Measurements from ENCODE around the gene NDRG2. TPM values are rescaled to one million over a fixed set of nuclear protein-coding genes. Genes with fewer than 3 reads are reported as not detected.
A peak's percentile ranks its signal among the peaks of the same experiment; 100 is the strongest.
"Not testable (repeated sequence)": the region's sequence is repeated elsewhere in the genome, so short reads cannot be mapped to it uniquely, and the experiment has no call there.

The NDRG2 gene
- total and polyA plus RNA-seq, 2 donors = 84.5 to 272 TPM

DNA sequence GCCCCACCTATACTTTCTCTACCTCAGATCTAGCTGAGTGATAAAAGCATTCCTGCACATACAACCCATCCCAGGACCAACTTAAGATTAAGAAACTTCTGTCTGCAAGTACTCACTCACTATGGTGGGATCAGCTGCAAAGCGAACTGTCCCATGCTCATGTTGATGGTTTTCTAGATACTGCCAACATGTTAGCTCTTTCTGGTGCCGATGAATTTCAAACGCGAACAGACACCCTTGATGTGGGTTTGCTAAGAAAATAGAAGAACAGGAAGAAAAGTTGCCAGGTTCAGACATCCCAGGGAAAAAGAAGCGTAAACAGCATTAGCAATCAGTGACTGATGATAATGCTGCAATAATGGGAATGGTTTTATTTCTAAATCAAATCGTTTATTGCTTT is 27.3 kb downstream of the NDRG2 start:
- no peak overlapping the region for H3K27ac ChIP-seq (ENCODE audit: low read depth)
- peaks cover 6% of the 10 kb centered on the region for H3K36me3 ChIP-seq (ENCODE audit: insufficient read depth)
- H3K4me1 ChIP-seq (ENCODE audit: insufficient read depth) = no peaks in the 10 kb centered on the region
- no peak overlapping the region for H3K4me3 ChIP-seq (ENCODE audit: low read depth, low read length)
- WGBS = 66% methylated on average over 6 of the region's 6 CpGs
- no peak for DNase-seq (ENCODE audit: extremely low spot score)

DNA sequence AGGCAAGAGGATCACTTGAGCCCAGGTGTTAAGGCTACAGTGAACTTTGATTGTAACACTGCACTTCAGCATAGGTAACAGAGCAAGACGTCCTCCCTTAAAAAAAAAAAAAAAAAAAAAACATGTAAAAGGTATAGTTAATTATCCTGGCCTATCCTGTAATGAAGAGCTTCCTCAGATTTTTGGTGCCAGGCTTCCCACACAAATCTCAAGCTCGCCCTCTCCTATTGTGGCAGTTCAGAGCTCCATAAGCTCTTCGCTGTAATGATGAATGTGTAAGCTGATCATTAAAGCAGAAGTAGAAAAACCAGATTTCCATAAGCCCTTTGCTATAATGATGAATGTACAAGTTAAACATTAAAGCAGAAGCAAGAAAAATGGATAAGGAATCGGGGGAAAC is 27.7 kb downstream of the NDRG2 start:
- Histone ChIP-seq H3K36me3 (ENCODE audit: insufficient read depth) (peaks cover 6% of the 10 kb centered on the region), H3K4me3 (ENCODE audit: low read depth, low read length) (no peak overlapping the region), H3K27ac (ENCODE audit: low read depth) (no peak overlapping the region), H3K4me1 (ENCODE audit: insufficient read depth) (no peaks in the 10 kb centered on the region)
- WGBS = 62% methylated on average over 4 of the region's 4 CpGs
- no peak for DNase-seq (ENCODE audit: extremely low spot score)

- Histone ChIP-seq H3K4me3 (ENCODE audit: low read depth, low read length) (no peak overlapping the region), H3K36me3 (ENCODE audit: insufficient read depth) (peaks cover 6% of the 10 kb centered on the region), H3K4me1 (ENCODE audit: insufficient read depth) (no peaks in the 10 kb centered on the region), H3K27ac (ENCODE audit: low read depth) (no peak overlapping the region)
- DNase-seq (ENCODE audit: extremely low spot score) = no peak
- WGBS = 86% methylated on average over 14 of the region's 14 CpGs
Observed at GRCh38 chr14:20996521-20996920, 28.3 kb downstream of the NDRG2 start.

DNA sequence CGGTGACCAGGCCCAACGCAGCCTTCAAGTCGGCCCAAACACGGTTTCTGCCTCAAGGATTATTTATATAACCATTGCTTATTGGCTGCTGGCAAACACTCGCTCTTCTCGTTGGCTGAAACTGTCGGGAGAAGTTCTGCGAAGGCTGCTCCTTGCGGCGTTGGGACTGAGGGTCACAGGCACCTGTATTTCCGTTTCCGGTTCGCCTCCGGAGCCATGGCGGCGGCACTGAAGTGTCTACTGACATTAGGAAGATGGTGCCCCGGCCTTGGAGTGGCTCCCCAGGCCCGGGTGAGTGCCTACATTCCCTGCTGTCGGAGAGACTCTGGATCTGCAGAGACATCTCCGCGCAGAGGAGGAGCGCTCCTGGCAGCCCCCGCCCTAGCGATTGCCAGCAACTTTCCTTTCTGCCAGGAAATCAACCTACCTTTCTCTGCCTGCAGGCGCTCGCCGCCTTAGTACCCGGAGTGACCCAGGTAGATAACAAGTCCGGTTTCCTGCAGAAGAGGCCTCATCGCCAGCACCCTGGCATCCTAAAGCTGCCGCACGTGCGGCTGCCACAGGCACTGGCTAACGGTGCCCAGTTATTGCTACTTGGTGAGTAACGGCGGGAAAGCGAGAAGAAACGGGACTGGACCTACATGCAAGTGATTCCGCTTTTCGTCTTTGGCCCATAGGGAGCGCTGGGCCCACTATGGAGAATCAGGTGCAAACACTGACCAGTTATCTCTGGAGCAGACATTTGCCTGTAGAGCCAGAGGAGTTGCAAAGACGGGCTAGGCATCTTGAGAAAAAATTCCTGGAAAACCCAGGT is 34.9 kb downstream of the NDRG2 start, which contains the start of gene METTL17:
Gene METTL17, plus strand, starts transcription at position 194 of the 814 bp plus-strand sequence. Its CDS starts 23 bp downstream, at position 217.
- Histone ChIP-seq H3K27ac (ENCODE audit: low read depth) (no peak within 1 kb of the TSS), H3K36me3 (ENCODE audit: insufficient read depth) (no peaks in the 10 kb centered on the region), H3K4me1 (ENCODE audit: insufficient read depth) (no peaks in the 10 kb centered on the region), H3K4me3 (ENCODE audit: low read depth, low read length) (peak within 1 kb of the TSS; percentile 79)
- under 1% methylated on average over 42 of the region's 42 CpGs for WGBS
- DNase-seq (ENCODE audit: extremely low spot score) = peak; percentile 96

DNA sequence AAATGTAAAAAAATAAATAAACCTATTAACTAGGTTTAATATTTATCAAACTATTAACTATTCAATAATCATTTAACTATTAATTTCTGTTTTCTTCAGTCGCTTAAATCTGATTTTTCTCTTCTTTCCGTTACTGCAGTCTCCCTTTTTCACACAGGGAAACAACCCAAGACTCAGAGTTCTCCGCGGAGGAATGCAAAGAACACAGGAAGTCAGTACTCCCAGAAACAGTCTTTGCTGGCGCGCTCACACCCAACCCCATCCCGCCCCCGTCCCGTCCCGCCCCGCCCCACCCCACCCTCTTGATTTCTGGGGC is 35.4 kb downstream of the NDRG2 start:
- Histone ChIP-seq H3K27ac (ENCODE audit: low read depth) (no peak overlapping the region), H3K4me3 (ENCODE audit: low read depth, low read length) (peak overlapping the region; percentile 79), H3K36me3 (ENCODE audit: insufficient read depth) (no peaks in the 10 kb centered on the region), H3K4me1 (ENCODE audit: insufficient read depth) (no peaks in the 10 kb centered on the region)
- DNase-seq (ENCODE audit: extremely low spot score) = no peak
- WGBS = 1% methylated on average over 11 of the region's 11 CpGs

- no peak for DNase-seq (ENCODE audit: extremely low spot score)
- H3K4me1 ChIP-seq (ENCODE audit: insufficient read depth) = no peaks in the 10 kb centered on the region
Observed at GRCh38 chr14:20988717-20989470, 36.0 kb downstream of the NDRG2 start.

DNA sequence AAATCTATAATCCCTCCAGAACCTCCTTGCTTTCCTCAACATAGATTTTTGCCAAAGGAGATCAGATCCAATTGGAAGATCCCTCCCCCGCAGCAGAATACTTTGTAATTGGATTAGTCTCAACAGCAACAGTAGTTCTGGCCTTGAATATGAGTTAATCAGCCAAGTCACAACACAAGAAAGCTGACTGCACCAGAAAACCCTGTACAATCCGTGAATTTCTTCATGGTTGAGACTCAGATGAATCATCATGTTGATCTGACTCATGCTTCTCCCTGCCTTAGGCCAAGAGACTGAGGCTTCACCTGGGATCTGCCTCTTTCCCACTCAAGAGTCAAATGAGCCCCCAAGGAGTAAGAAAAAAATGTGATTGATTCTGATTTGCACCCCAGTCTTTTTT is 38.0 kb downstream of the NDRG2 start:
- Histone ChIP-seq H3K27ac (ENCODE audit: low read depth) (no peak overlapping the region), H3K4me1 (ENCODE audit: insufficient read depth) (no peaks in the 10 kb centered on the region), H3K36me3 (ENCODE audit: insufficient read depth) (no peaks in the 10 kb centered on the region), H3K4me3 (ENCODE audit: low read depth, low read length) (no peak overlapping the region)
- no peak for DNase-seq (ENCODE audit: extremely low spot score)
- 40% methylated on average over 2 of the region's 2 CpGs for WGBS

More at GRCh38 chr14:20988717-20989470, 36.0 kb downstream of the NDRG2 start:
- no peak overlapping the region for H3K4me3 ChIP-seq (ENCODE audit: low read depth, low read length)
- no peak overlapping the region for H3K27ac ChIP-seq (ENCODE audit: low read depth)
- H3K36me3 ChIP-seq (ENCODE audit: insufficient read depth) = no peaks in the 10 kb centered on the region
- WGBS = 86% methylated on average over 15 of the region's 15 CpGs

DNA sequence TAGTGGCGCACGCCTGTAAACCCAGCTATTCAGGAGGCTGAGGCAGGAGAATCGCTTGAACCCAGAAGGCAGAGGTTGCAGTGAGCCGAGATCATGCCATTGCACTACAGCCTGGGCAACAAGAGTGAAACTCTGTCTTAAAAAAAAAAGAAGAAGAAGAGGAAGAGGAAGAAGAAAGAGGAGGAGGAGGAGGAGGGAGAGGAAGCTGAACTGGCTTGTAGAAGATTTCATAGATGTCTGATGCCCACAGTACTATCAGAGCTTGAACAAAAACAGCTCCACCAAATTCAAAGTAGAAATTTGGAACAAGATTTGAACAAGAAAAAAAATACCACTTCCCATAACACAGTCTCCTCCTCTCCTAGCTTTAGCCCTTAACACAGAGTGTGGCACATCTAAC is 39.2 kb downstream of the NDRG2 start:
- not testable (repeated sequence) for H3K36me3 ChIP-seq (ENCODE audit: insufficient read depth); H3K27ac ChIP-seq (ENCODE audit: low read depth); H3K4me1 ChIP-seq (ENCODE audit: insufficient read depth); H3K4me3 ChIP-seq (ENCODE audit: low read depth, low read length); DNase-seq (ENCODE audit: extremely low spot score)
- WGBS = 92% methylated on average over 4 of the region's 4 CpGs

GRCh38 chr14:20982646-20983369 is 42.1 kb downstream of the NDRG2 start:
- WGBS = 77% methylated on average over 2 of the region's 2 CpGs
- Histone ChIP-seq H3K4me3 (ENCODE audit: low read depth, low read length) (no peak overlapping the region), H3K4me1 (ENCODE audit: insufficient read depth) (no peaks in the 10 kb centered on the region), H3K27ac (ENCODE audit: low read depth) (no peak overlapping the region), H3K36me3 (ENCODE audit: insufficient read depth) (no peaks in the 10 kb centered on the region)
- DNase-seq (ENCODE audit: extremely low spot score) = no peak

GRCh38 chr14:20980906-20981305 is 44.0 kb downstream of the NDRG2 start:
- Histone ChIP-seq H3K36me3 (ENCODE audit: insufficient read depth) (no peaks in the 10 kb centered on the region), H3K27ac (ENCODE audit: low read depth) (no peak overlapping the region), H3K4me1 (ENCODE audit: insufficient read depth) (no peaks in the 10 kb centered on the region), H3K4me3 (ENCODE audit: low read depth, low read length) (no peak overlapping the region)
- no peak for DNase-seq (ENCODE audit: extremely low spot score)
- 68% methylated on average over 1 of the region's 1 CpG for WGBS

DNA sequence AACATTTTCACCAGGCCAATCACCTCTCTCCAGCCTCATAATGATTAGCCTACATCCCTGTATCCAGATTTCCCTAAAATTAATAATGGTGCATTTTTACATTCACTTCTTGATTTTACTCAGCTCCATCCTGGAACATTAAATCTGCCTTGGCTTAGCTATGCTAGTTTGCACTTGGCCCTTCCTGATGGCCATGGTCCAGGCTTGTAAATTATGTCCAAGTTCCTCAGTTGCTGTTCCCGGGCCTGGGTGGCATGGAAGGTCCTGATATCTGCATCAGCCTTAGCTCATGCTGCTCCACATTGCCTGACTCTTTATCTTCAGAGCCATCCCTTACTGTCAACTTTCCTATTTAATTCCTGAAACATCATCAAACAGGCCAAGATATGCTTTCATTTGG is 46.2 kb downstream of the NDRG2 start:
- no peak for DNase-seq (ENCODE audit: extremely low spot score)
- WGBS = 21% methylated on average over 1 of the region's 1 CpG
- Histone ChIP-seq H3K4me1 (ENCODE audit: insufficient read depth) (no peaks in the 10 kb centered on the region), H3K4me3 (ENCODE audit: low read depth, low read length) (no peak overlapping the region), H3K36me3 (ENCODE audit: insufficient read depth) (no peaks in the 10 kb centered on the region), H3K27ac (ENCODE audit: low read depth) (no peak overlapping the region)

DNA sequence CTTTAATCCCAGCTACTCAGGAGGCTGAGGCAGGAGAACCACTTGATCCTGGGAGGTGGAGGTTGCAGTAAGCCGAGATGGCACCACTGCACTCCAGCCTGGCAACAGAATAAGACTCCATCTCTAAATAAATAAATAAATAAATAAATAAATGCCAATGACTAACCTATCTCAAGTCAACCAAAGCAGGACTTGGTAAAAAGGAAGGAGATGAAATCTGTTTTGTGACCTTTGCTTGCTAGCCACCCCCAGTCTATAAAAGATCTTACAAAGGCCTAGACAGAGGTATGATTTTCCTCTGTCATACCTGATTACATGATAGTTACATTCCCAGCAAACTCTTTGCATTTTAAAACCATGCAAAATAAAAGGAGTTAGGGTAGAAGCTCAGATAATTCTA is 48.6 kb downstream of the NDRG2 start:
- no peak for DNase-seq (ENCODE audit: extremely low spot score)
- Histone ChIP-seq H3K4me1 (ENCODE audit: insufficient read depth) (no peaks in the 10 kb centered on the region), H3K27ac (ENCODE audit: low read depth) (no peak overlapping the region), H3K36me3 (ENCODE audit: insufficient read depth) (no peaks in the 10 kb centered on the region), H3K4me3 (ENCODE audit: low read depth, low read length) (no peak overlapping the region)
- 95% methylated on average over 1 of the region's 1 CpG for whole genome bisulfite sequencing

DNA sequence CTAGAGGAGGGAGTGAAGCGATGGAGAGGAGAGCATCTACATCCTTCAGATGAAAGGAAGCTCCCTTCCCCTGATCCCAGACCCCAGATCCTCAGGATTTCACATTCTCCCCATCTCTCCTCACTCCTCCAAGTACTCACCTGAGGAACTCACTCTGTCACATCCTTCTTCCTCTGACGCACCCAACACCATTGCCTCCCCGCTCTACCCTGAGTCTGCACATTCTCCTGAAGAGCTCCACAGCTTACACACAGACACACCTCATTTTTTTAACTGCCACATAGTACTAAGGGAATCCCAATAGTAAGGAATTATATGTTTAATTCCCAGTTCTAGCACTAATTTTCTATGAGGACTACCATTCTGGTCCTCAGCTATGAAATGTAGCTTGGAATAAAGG is 51.4 kb downstream of the NDRG2 start:
- Histone ChIP-seq H3K36me3 (ENCODE audit: insufficient read depth) (no peaks in the 10 kb centered on the region), H3K4me1 (ENCODE audit: insufficient read depth) (no peaks in the 10 kb centered on the region), H3K27ac (ENCODE audit: low read depth) (no peak overlapping the region), H3K4me3 (ENCODE audit: low read depth, low read length) (no peak overlapping the region)
- no peak for DNase-seq (ENCODE audit: extremely low spot score)
- WGBS = 97% methylated on average over 3 of the region's 3 CpGs

GRCh38 chr14:20971705-20972021 is 53.2 kb downstream of the NDRG2 start:
- Histone ChIP-seq H3K36me3 (ENCODE audit: insufficient read depth) (no peaks in the 10 kb centered on the region), H3K4me3 (ENCODE audit: low read depth, low read length) (no peak overlapping the region), H3K27ac (ENCODE audit: low read depth) (no peak overlapping the region), H3K4me1 (ENCODE audit: insufficient read depth) (no peaks in the 10 kb centered on the region)
- 19% methylated on average over 8 of the region's 8 CpGs for WGBS
- no peak for DNase-seq (ENCODE audit: extremely low spot score)

All from urinary bladder (tissue), 4 donors.